ENCODE results near the gene RAB20. TPM values are rescaled to one million over a fixed set of nuclear protein-coding genes. Genes with fewer than 3 reads are reported as not detected.

Gene RAB20
- total RNA-seq, 1 donor from 2014 or later: 8.2 TPM

DNA sequence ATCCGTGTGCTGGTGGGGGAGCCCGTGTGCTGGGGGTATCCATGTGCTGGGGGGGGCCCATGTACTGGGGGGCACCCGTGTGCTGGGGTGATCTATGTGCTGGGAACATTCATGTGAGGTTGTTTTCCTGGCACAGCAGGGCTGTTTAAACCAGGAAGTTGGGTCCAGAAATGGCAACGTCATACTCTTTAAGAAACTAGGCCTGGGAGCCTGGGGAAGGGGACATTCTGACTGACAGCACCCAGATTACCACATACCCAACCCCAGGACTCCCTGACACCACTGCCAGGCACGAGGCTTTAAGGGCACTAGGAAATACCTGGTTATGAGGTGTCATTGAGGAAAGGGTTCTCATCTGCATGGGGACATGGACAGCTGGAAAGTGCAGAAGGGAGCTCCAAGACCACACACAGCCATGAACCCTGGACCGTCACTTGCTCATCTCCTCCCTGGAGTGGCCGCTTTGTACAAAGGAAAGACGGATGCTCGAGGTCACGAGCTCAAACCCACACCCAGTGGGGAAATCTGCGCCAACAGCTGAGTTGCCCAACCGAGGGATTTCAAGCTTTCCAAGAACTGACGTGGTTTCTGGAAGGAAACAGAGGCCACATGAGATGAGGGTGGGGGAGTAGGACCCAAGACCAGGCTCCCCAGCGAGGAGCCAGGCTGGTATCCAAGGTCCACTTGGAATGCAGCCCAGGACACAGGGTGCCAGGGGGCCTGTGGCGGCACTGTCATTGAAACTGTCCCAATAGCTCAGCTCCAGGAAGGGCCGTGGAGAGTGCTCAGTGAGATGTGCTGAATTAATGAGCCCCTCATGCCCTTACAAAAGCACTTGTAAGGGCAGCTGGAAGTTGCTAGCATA lies 40.9 kb downstream of the RAB20 start:
- no peak for DNase-seq (ENCODE audit: low read depth)
- Histone ChIP-seq H3K27me3 (ENCODE audit: control insufficient read depth, insufficient read depth, low read length) (no peaks in the 10 kb centered on the region), H3K4me3 (ENCODE audit: low read depth, low read length) (no peak overlapping the region), H3K36me3 (ENCODE audit: control insufficient read depth, insufficient read depth, low read length) (peaks cover 1% of the 10 kb centered on the region)
- TF ChIP-seq CTCF (IDR thresholded peaks at IDR 0.05; ENCODE audit: insufficient read depth, low read length, severe bottlenecking): no peak
- FAIRE-seq: no peak

GRCh38 chr13:110519506-110519905 lies 42.0 kb downstream of the RAB20 start:
- peaks cover 1% of the 10 kb centered on the region for H3K36me3 ChIP-seq (ENCODE audit: control insufficient read depth, insufficient read depth, low read length)
- FAIRE-seq (no peak), DNase-seq (ENCODE audit: low read depth) (no peak)
- H3K27me3 ChIP-seq (ENCODE audit: control insufficient read depth, insufficient read depth, low read length): no peaks in the 10 kb centered on the region
- TF ChIP-seq CTCF (IDR thresholded peaks at IDR 0.05; ENCODE audit: insufficient read depth, low read length, severe bottlenecking): no peak
- H3K4me3 ChIP-seq (ENCODE audit: low read depth, low read length): no peak overlapping the region

GRCh38 chr13:110519046-110519445 lies 42.5 kb downstream of the RAB20 start:
- DNase-seq (ENCODE audit: low read depth) (no peak), FAIRE-seq (no peak)
- Histone ChIP-seq H3K27me3 (ENCODE audit: control insufficient read depth, insufficient read depth, low read length) (no peaks in the 10 kb centered on the region), H3K4me3 (ENCODE audit: low read depth, low read length) (no peak overlapping the region), H3K36me3 (ENCODE audit: control insufficient read depth, insufficient read depth, low read length) (peaks cover 1% of the 10 kb centered on the region)
- TF ChIP-seq CTCF (IDR thresholded peaks at IDR 0.05; ENCODE audit: insufficient read depth, low read length, severe bottlenecking): no peak

DNA sequence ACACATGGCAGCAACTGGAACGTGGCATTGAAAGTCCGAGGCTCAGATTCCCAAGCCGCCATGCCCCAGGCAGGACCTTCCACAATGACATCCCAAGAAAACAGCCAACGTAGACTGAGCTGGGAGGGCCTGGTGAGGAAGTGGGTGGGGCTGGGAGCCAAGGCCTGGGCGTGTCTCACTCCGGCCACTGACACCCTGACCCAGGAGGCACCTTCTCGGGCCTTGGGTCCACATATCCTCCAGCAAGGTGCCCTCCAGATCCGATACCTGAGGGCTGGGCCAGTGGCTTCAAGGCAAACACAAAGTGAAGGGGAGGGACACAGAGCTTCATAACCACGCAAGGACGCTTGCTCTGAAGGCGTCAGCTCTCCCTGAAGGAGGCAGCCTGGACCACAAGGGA lies 43.0 kb downstream of the RAB20 start:
- DNase-seq (ENCODE audit: low read depth): no peak
- no peak for TF ChIP-seq CTCF (IDR thresholded peaks at IDR 0.05; ENCODE audit: insufficient read depth, low read length, severe bottlenecking)
- FAIRE-seq: no peak
- Histone ChIP-seq H3K4me3 (ENCODE audit: low read depth, low read length) (no peak overlapping the region), H3K27me3 (ENCODE audit: control insufficient read depth, insufficient read depth, low read length) (no peaks in the 10 kb centered on the region), H3K36me3 (ENCODE audit: control insufficient read depth, insufficient read depth, low read length) (no peaks in the 10 kb centered on the region)

- Histone ChIP-seq H3K4me3 (ENCODE audit: low read depth, low read length) (no peak overlapping the region), H3K36me3 (ENCODE audit: control insufficient read depth, insufficient read depth, low read length) (no peaks in the 10 kb centered on the region), H3K27me3 (ENCODE audit: control insufficient read depth, insufficient read depth, low read length) (no peaks in the 10 kb centered on the region)
- DNase-seq (ENCODE audit: low read depth) (no peak), FAIRE-seq (no peak)
- no peak for TF ChIP-seq CTCF (IDR thresholded peaks at IDR 0.05; ENCODE audit: insufficient read depth, low read length, severe bottlenecking)
Observed at GRCh38 chr13:110518226-110518525, 43.3 kb downstream of the RAB20 start.
